NCI-H2196 treated with DMSO at 0.1 percent for 48 hours (cell line): Measurements from ENCODE around the gene KCNQ1.

ENCODE experiments used
- DNase-seq: peaks from one replicate; lab custom pipeline; 2025; ENCODE audit not compliant: unreplicated experiment; lab: John Stamatoyannopoulos, UW

The KCNQ1 gene

DNA sequence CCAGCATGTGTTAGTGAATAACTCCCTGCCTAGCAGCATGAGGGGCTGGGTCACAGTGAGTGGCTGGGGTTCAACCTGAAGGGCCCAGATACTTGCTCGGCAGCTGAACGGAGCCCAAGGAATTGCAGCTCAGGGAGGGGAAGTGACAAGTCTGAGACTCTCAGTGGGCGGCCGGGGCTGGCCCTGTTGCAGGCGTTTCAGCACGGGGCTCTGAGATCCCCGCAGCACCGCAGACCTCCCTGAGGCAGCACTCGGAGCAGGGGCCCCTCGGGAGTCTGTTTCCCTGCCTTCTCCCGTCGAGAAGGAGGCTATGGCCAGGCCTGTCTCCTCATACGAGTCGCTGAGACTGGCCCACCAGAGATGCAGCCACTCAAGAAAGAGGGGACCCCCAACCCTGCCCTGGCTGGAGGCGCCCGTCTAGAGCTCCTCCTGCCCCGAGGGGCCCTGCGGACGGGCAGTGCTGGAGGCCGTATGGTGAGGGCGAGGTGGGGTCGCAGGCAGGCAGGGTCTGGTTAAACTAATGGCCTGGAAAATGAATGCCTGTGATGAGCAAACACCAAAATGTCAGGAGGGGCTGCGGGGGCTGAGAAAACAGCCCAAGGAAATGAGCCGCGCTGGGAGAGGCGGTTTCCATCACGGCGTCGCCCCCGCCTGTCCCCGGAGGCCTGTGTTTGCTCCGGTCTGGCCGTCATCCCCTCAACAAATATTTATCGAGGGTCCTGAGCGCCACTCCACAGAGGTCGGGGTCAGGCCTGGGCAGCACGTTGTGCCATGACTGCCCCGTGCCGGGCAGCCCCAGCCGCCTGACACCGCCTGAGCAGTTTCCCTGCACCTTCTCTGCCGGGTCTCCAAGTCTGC is 35.0 kb upstream of the KCNQ1 start:
- DNase-seq: no peak

DNA sequence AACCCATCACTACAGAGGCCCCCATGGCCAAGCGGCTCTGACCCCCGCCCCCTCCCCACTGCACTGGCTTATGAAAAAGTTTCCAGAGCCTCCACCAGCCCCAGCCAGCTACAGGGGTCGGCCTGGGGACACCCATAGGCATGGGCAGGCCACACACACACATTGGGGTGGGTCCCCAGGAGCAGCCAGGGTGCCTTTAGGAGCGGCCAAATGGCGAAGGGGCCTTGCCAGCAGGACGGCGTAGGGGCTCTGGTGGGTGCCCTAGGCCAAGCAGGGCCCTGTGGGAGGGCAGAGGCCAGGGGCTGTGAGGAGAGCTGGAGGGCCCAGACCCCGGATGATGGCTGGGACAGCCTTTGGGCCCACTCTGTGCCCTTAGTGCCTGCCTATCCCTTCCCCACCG is 34.2 kb upstream of the KCNQ1 start:
- DNase-seq: no peak

DNA sequence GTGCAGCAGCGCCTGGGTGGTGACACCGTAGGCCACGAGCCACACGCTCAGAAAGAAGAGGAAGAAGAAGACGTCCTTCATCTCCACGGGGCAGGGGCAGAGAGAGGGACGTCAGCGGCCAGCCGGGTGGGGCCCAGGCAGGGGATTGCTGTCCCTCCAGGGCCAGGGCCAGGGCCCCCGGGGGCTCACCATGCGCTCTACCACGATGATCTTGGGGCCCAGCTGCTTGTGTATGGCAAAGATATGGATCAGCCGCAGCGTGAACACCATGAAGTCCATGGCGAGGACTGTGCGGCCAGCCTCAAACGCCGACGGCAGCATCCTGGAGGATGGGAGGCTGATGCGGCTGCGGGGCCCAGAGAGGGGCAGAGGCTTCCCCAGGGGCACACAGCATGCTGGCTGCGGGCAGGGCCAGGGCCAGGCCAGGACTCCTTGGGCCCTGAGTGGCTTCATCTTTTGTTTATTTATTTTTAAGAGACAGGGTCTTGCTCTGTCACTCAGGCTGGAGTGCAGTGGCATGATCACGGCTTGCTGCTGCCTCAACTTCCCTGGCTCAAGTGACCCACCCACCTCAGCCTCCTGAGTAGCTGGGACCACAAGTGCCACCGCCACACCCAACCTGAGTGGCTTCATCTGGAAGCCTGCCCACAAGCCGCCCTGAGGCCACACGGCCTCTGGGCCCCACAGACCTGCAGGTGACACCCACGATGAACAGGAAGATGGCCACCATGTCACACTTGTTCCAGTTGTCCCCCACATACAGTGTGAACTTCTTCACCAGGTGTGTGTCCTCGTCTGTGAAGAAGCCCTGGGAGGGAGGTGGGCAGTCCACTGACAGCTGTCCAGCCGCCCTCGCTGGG is 33.1 kb upstream of the KCNQ1 start:
- DNase-seq: no peak

DNA sequence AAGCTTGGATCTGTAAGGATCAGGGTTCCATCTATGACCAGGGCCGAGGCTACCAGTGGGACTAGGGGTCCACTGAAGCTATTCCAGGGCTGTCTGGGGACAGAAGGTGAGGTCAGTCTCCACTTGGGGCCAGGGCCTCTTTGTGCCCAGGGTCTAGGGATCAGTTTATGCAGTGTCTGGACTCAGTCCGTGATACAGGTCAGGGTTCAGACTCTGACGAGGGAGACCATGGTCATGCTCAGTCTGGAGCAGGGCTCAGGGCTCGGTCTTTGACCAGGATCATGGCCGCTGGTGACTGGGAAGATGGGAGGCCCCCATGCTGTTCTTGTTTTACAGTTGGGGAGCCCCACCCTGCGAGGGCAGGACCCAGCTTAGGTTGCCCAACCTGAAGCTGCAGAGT is 32.5 kb upstream of the KCNQ1 start:
- no peak for DNase-seq

DNA sequence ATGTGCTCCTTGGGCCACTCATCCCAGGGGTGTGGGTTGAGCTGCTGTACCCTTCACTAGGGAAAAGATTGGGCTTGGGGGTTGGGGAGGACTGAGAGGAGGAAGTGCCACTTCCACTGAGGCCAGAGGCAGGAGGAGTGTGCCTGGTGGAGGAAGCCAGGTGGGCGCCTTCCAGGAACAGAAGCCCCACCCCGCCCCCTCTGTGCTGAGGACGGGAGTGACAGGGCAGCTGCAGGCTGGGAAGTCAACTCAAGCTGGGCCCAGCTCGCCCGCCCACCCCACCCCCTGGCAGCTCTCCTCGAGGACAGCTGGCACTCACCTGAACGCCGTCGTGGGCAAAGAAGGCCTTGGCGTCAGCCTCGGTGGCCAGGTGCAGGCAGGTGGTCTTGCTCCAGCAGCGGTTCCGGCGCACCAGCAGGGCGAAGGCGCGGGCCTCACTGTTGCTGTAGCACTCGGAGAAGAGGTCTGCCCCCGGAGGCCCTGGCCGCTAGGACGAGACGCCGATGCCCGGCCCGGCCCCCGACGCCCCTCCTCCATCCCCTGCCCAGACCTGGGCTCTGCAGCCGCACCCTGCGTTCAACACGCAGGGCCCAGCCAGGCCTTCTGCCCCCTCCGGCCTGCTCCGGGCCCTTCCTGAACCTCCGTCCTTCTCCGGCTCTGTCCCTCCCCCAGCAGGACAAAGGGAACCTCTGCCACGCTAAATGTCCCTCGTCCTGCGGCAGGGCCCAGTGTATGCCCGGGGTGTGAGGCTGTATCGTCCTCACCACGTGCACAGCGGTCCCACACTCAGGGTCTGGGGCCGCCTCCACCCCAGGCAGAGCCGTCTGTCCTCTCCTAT is 30.8 kb upstream of the KCNQ1 start:
- DNase-seq: no peak

DNA sequence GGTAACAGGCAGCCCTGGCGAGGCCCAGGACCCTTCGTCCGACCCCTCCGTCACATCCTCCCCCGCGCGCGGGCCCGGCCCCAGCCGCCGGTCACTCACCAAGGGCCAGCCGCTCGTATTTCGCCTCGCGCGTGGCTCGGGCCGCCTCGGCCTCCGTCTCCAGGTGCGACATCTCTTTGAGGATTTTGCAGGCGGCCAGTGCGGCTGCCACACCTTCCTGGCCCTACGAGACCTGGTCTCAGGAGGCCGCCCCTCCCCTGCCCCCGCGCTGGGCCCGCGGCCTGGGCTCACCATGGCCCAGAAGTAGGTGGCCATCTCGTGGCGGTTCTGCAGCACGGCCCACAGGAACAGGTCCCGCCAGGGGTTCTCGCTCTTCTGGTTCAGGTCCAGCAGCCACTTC is 30.2 kb upstream of the KCNQ1 start:
- DNase-seq: no peak

DNA sequence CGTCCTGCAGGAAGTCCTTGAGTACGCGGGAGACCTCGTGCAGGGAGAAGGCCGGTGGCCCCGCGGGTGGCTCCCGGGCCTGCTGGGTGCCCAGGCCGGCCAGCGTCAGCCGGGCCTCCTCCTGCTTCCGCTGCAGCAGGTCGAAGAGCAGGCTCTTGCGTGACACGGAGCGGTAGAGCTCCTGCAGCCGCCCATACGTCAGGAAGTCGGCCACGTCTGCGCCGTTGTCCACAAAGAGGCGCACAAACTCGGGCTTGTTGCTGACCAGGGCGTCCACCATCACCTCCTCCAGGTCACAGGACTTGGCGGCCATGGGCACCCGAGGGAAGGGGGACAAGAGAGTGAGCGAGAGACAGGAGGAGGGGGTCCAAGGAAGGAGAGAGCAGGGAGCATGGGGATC is 29.6 kb upstream of the KCNQ1 start:
- no peak for DNase-seq

DNA sequence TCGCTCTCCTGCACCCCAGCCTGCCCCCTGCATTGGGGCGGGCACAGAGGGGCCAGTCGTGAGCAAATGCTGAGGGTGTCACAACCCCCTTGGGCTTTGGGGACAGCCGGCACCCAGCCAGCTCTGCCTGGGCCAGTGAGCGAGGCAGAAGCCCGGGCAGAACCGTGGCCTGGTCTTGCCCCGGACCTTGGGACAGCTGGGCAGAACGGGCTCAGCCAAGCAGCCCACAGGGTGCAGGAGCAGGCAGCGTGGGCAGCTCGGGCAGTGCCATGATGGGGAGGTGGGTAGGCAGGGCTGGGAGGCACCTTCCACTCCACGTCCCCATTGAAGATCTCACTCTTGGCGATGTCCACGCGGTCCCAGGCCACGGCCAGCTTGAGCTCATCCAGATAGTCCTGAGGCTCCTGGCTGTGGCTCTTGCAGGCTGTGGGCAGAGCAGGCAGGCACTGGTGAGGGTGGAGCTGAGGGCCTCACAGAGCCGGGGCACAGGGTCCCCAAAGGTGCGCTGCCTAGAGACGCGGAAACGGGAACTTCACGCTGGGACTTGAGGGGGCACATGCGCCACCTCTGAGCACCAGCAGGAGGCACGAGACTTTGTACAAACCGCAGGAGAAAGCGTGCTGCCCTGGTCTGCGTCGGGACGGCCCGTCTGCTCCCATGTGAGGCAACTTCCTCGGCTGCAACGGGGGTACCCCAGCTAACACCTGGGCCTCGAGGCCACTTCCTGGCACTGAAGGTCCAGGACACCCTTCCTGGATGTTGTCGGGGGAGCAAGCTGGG is 29.0 kb upstream of the KCNQ1 start:
- DNase-seq: no peak

DNA sequence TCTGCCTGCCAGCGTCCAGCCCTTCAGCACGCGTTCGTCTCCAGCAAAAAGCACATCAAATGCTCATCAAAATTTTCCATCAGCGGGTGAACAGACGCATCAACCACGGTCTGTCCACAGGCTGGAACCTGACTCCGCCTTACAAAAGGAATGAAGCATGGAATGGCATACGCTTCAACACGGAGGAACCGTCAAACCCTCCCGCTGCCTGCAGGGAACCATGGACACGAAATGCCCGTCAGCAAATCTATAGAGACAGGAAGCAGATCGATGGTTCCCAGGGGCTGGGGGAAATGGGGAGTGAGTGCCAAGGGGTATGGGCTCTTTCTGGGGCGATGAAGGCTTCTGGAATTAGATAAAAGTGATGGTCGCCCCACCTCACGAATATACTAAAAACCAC is 28.0 kb upstream of the KCNQ1 start:
- no peak for DNase-seq

DNA sequence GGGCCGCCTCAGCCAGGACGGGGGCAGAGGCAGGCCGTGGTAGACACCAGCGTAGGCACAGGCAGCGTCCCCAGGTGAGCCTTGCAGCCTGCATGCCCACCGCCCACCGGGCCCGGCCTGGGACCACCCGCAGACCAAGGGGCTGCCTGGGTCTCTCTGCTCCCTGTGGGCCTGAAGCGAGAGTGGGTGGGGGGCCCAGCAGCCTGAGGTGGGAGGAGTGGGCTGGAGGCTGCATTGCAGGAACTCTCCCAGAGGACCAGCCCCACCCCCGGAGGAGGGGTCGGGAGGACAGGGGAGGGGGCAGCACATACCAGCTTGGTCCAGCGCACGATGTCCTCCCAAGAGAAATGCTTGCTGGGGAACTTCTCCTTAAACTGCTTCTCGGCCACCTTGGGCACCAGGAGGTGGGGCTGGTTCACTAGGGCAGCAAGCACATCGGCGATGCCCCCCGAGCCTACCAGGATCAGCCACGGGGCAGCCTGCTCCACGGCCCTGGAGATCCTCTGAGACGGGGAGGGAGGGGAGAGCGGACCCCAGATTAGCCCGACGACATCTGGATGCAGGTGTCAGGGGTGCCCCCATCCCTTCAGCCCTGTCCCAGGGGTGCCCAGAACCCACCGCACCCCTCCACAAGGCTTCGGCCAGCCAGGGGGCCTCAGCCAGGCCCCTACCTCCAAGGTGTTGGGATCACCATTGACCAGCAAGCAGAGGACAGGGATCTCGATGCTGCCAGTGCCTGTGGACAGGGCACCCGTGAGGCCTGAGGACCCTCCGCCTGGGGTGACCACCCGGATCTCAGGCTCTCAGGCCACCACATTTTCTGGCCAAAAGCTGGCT is 26.7 kb upstream of the KCNQ1 start:
- DNase-seq: no peak

DNA sequence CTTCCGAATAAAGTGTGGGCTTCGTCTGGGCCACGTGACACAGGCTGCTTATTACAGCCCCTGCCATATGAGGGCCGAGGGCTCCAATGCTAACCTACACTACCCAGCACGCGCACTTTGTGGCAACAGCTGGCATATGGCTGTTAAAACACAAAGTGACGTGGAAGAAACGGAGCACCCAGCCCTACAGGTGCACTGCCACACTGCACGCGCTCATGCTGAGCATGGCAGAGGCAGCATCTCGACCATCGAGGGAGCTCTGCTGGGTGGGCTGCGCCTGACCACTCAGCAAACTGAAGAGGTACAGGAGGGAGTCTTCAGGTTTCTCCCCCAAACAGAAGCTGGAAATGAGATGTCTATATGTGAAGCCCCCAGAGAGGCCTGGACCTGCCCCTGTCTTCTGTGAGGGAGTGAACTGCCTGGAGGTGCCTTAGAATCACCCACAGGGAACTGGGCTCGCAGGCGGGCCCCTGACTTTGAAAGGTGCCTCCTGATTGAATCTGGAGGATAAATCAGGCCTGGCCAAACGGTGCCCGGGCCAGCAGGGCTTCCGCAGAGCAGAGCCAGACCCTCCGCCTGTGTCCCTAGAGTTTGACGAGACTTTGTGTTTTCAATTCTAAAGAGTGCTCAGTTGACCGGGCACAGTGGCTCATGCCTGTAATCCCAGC is 26.0 kb upstream of the KCNQ1 start:
- DNase-seq: no peak

DNA sequence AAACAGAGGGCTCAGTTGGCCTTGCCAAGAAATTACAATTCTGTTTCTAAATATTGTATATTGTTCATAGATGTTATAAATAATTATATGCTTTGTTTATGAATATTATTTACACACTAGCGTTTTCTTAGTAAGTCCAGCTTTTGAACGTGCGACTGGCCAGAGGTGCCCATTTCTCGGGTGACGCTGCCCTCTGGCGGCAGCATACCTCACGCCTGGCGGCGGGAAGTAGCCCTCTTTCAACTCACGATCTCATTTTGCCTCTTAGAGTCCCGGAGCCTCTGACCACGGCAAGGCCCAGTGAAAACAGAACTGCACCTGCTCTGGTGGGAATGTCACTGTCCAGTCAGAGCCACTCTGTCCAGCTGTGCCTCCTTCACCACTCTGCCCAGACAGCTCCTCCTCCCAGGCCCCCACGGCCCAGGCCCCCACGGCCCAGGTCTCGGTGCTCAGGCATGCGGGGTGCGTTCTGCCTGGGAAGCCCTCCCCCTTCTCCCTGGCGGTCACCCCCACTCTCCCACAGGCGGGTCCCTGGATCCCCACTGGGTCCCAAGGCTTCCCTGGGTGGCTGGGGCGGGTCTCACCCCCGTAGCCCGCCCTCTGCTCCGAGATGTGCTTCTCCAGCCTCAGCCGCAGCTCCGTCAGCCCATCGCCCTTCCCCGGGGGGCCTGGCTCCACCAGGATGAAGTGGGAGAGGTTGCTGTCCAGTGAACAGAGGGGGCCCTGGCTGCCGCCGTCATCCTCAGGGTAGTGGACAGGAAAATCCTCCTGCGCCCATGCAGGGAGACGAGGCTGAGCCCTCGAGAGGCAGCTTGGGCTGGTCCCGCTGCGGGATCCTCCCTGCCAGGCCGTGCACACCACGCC is 24.9 kb upstream of the KCNQ1 start:
- peak; percentile 52 for DNase-seq

DNA sequence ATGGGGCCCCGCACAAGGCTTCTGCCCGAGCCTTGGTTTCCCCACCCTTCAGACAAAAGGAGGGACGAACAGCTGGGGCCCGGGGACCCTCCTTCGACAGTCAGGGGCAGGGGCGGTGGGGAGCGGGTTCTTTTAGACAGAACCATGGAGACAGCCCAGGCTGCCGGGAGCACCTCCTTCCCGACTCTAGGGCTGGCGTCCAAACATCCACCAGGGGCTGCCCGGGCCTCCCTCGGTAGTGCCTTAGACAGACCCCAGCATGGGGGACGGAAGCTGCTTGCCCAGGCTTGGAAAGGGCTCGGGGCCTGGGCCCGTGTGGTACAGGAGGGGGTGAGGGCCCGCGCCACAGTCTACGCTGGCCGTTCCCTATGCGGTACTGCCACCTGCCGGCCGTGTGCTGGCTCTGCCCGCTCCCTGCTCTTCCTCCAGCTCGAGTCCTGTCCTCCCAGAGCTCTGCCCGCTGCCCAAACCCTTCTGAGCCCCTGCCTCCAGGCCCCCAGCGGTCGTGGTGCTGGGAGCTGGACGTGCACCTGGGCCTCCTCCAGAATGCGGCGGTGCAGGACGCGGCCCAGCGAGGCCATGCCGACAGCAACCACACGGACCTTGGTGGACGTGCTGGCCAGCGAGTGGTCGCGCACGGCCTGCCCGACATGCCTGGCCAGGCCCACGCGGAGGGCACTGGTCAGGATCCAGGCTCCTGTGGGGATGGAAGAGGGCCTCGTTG is 24.1 kb upstream of the KCNQ1 start:
- peak; percentile 74 for DNase-seq

DNA sequence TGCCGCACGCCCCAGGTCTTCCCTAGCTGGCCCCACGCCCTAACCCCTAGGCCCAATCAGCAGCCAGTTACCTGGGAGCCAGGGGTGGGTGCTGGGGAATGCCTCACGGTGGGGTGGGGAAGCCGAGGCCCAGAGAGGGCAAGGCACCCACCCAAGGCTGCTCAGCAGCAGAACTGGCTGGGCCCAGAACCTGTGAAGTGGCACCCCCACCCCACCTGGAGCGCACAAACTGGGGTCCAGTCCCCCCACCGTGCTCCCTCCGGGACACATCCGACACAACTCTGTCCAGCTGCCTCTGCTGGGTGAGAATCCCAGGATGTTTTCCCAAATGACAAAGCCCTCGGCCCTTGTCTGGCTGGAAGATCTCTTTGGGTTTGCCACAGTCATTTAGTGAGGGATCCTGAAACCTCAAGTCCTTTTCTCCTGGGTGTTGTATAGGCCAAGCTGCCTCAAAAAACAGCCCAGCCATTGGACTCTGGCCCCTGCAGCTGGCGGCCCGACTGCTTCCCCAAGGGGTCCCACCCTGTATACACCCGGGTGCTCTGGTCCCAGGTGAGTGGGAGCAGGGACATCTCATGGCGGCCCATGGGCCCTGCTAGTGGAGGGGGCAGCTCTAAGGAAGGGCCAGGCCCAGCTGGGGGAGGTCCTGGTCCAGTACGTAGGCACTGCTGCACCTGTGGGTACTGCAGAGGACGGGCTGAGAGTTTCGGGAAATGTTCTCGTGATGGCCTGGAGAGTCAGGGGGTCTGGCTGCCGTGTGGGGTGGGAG is 23.4 kb upstream of the KCNQ1 start:
- DNase-seq: no peak

DNA sequence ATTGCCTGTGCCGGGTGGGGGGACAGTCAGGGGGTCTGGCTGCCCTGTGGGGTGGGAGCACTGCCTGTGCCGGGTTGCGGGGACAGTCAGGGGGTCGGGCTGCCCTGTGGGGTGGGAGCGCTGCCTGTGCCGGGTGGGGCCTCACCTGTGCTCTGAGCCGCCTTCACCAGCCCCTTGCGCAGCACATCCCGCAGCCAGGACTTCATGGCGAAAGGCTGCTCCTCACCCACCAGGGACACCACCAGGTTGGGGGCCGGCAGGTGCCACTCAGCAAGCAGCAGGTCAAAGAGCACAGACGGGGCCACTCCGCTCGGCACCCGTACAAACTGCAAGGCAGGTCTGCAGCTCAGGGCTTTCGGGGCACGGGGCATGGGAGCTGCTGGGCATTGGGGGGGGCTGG is 22.8 kb upstream of the KCNQ1 start:
- DNase-seq: no peak

DNA sequence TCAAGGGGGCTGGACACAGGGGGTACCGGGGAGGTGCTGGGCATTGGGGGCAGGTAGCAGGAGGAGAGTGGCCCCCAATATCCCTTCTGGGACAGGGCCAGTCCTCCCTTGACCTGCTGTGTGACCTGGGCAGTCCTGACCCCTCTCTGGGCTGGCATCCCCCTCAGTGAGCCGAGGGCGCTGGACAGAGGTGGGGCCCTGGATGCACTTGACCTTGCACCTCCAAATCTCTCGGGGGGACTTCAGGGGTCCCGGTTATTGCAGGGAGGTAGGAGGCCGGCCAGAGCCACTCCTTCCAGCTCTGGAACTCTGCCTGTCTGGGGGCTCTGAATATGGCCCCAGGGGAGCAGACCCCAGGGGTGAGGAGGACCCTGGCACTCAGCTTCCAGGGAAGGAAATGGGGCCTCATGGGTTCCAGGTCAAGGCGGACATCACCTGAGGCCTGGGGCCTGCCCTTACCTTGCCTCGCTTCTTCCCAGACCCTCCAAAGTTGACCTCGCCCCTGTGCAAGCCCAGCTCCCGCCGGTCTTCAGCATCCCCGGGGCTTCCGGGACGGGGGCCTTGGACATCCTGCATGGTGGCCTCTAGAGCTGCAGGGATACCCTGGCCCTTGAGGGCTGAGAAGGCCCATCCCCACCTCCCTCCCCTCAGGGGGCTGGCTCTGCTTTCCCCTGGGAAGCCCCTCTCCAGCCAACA is 22.2 kb upstream of the KCNQ1 start:
- no peak for DNase-seq
